Measurements from ENCODE around the gene ACADSB. TPM values are rescaled to one million over a fixed set of nuclear protein-coding genes. Genes with fewer than 3 reads are reported as not detected.

Gene ACADSB
- total RNA-seq, 1 donor from 2014 or later = 3.7 TPM

- DNase-seq = no peak
These were observed 4.5 kb upstream of the ACADSB start for GRCh38 chr10:123004298-123004697.

- peak; percentile 70 for DNase-seq
These were observed 1.1 kb upstream of the ACADSB start for GRCh38 chr10:123007558-123008354.

- DNase-seq = peak; percentile 23
These were observed 457 bp downstream of the ACADSB start for GRCh38 chr10:123009105-123009820.

- DNase-seq = no peak
These were observed 3.2 kb downstream of the ACADSB start for GRCh38 chr10:123011987-123012386.

GRCh38 chr10:123013456-123014419, 4.9 kb downstream of the ACADSB start:
- no peak for DNase-seq

GRCh38 chr10:123014772-123015171, 6.0 kb downstream of the ACADSB start:
- no peak for DNase-seq

GRCh38 chr10:123016228-123016627, 7.4 kb downstream of the ACADSB start:
- DNase-seq = no peak

- DNase-seq = no peak
These were observed 8.8 kb downstream of the ACADSB start for GRCh38 chr10:123017421-123018165.

- no peak for DNase-seq
These were observed 9.7 kb downstream of the ACADSB start for GRCh38 chr10:123018531-123018930.

GRCh38 chr10:123019264-123019663, 10.5 kb downstream of the ACADSB start:
- no peak for DNase-seq

- no peak for DNase-seq
These were observed 11.3 kb downstream of the ACADSB start for GRCh38 chr10:123019941-123020703.

- peak; percentile 52 for DNase-seq
These were observed 12.7 kb downstream of the ACADSB start for GRCh38 chr10:123021517-123021916.

GRCh38 chr10:123024540-123024939, 15.7 kb downstream of the ACADSB start:
- DNase-seq = no peak

GRCh38 chr10:123026302-123026701, 17.5 kb downstream of the ACADSB start:
- DNase-seq = no peak

- no peak for DNase-seq
These were observed 19.1 kb downstream of the ACADSB start for GRCh38 chr10:123027861-123028260.

GRCh38 chr10:123031124-123031523, 22.3 kb downstream of the ACADSB start:
- no peak for DNase-seq

GRCh38 chr10:123034332-123034731, 25.5 kb downstream of the ACADSB start:
- DNase-seq = no peak

- DNase-seq = no peak
These were observed 26.8 kb downstream of the ACADSB start for GRCh38 chr10:123035467-123036086.

- no peak for DNase-seq
These were observed 30.2 kb downstream of the ACADSB start for GRCh38 chr10:123038782-123039631.

GRCh38 chr10:123039632-123039930, 30.8 kb downstream of the ACADSB start:
- DNase-seq = no peak
